Mammary epithelial cell (primary cell): Measurements from ENCODE around the gene KLHL29.

Experiments
- CTCF ChIP-seq, 2 donors: IDR thresholded peaks in 1 of 2; conservative IDR thresholded peaks in 1 of 2; 2 replicates each; pipeline ENCODE4 v1.5.1; 2011 to 2012; ENCODE audit warnings: inconsistent platforms in 2 of 2, low read length in 2 of 2, mild to moderate bottlenecking in 2 of 2, control low read depth in 1 of 2, low read depth in 1 of 2; ENCODE audit not compliant: insufficient read depth in 1 of 2; ENCODE audit errors: extremely low read depth in 1 of 2
- EZH2 ChIP-seq: IDR thresholded peaks from 2 replicates; pipeline ENCODE4 v1.6.1; 2012; ENCODE audit warnings: low read length, inconsistent platforms, borderline replicate concordance

- no peak for TF ChIP-seq CTCF (conservative IDR thresholded peaks at IDR 0.05 in 1 of 2, IDR thresholded peaks at IDR 0.05 in 1 of 2; ENCODE audit: extremely low read depth in 1 of 2, insufficient read depth in 1 of 2, low read depth in 1 of 2, low read length in 2 of 2)
- no peak for TF ChIP-seq EZH2
Observed at GRCh38 chr2:23679044-23679443, 294.1 kb downstream of the KLHL29 start.
